ENCODE results near the gene GALNTL6.

- TF ChIP-seq BHLHE40 (IDR thresholded peaks at IDR 0.05; ENCODE audit: low read length) (no peak), CTCF (IDR thresholded peaks at IDR 0.05 in 2 of 3, conservative IDR thresholded peaks at IDR 0.05 in 1 of 3; ENCODE audit: insufficient read depth in 2 of 3, low read depth in 1 of 3, low read length in 3 of 3) (no peak), SMAD2 (IDR thresholded peaks at IDR 0.05; ENCODE audit: low read depth, low read length) (no peak), HDAC2 (IDR thresholded peaks at IDR 0.05) (no peak), ZNF655 (CRISPR knock-in tag; IDR thresholded peaks at IDR 0.05) (no peak), TBP (optimal IDR thresholded peaks at IDR 0.05; ENCODE audit: low read depth, low read length) (no peak), PURB (CRISPR knock-in tag; IDR thresholded peaks at IDR 0.05; ENCODE audit: low read depth) (no peak)
Measured at GRCh38 chr4:172706000-172706399, 892.8 kb downstream of the GALNTL6 start.

All from K562 (cell line).